Thyroid gland (tissue), 4 donors: Measurements from ENCODE around the gene FAM156A. TPM values are rescaled to one million over a fixed set of nuclear protein-coding genes. Genes with fewer than 3 reads are reported as not detected.
A peak's percentile ranks its signal among the peaks of the same experiment; 100 is the strongest.
"Not testable (repeated sequence)": the region's sequence is repeated elsewhere in the genome, so short reads cannot be mapped to it uniquely, and the experiment has no call there.

ENCODE experiments used
- DNase-seq, 2 donors: peaks; one replicate each; pipeline ENCODE4 v3.0.0-alpha.2; 2019
- H3K27ac ChIP-seq, 3 donors: fragments of 200-600 bp; sonication (generic); 1 replicate in 2 of 3; 2 replicates in 1 of 3; pipeline ENCODE4 v1.5.1; 2016 to 2019; ENCODE audit warnings: mild to moderate bottlenecking in 1 of 3, moderate library complexity in 1 of 3
- H3K27me3 ChIP-seq: fragments of 200-600 bp; sonication (generic); one replicate; pipeline ENCODE4 v1.5.1; 2019
- H3K36me3 ChIP-seq, 2 donors: fragments of 200-600 bp; sonication (generic); one replicate each; pipeline ENCODE4 v1.5.1; 2016 to 2019
- H3K4me1 ChIP-seq, 2 donors: fragments of 200-600 bp; sonication (generic); one replicate each; pipeline ENCODE4 v1.5.1; 2017 to 2019
- H3K4me3 ChIP-seq, 3 donors: fragments of 200-600 bp; sonication (generic); replicated peaks in 1 of 3; 1 replicate in 2 of 3; 2 replicates in 1 of 3; pipeline ENCODE4 v1.5.1; 2016; ENCODE audit warnings: mild to moderate bottlenecking in 1 of 3
- H3K9me3 ChIP-seq: fragments of 200-600 bp; sonication (generic); one replicate; pipeline ENCODE4 v1.5.1; 2017
- CTCF ChIP-seq, 6 experiments: fragments of 200-600 bp in 3 of 6; fragments of 450-650 bp in 3 of 6; sonication (generic) in 3 of 6; IDR thresholded peaks; one replicate each; pipeline ENCODE4 v1.5.1; 2016 to 2019; ENCODE audit warnings: antibody characterized with exemption in 6 of 6, mild to moderate bottlenecking in 2 of 6, inconsistent platforms in 1 of 6, moderate library complexity in 1 of 6
- POLR2A ChIP-seq, 2 donors: fragments of 450-650 bp; IDR thresholded peaks; one replicate each; pipeline ENCODE4 v1.6.1; 2017; ENCODE audit warnings: antibody characterized with exemption in 2 of 2, mild to moderate bottlenecking in 2 of 2, moderate library complexity in 1 of 2
- WGBS, 2 donors: methylation state at CpG; one replicate each; pipeline ENCODE4 v1.1.5; 2017; 5-methylcytosine and 5-hydroxymethylcytosine counted together
- intact Hi-C: fragments of 100-400 bp; cut with DNase I; formaldehyde crosslinking; loops from one replicate; pipeline ENCODE4 v1.15.1; 2023
- total RNA-seq, 4 donors: library from RNA; depleted of rRNA; stranded (reverse); fragments of >200 nt; gene quantifications; one replicate each; pipeline ENCODE4 v1.2.3, GENCODE V29; 2016

Gene FAM156A
- total RNA-seq, 4 donors from 2014 or later = 7.7 to 19.9 (median 11.5) TPM

GRCh38 chrX:52945838-52946494 is 12.4 kb downstream of the FAM156A start:
- H3K36me3 ChIP-seq, H3K27ac ChIP-seq, H3K9me3 ChIP-seq, H3K4me1 ChIP-seq, H3K27me3 ChIP-seq, intact Hi-C loops, H3K4me3 ChIP-seq, DNase-seq: not testable (repeated sequence)
- no CpG with 5 or more reads among the region's 14 CpGs for WGBS, 2 donors

GRCh38 chrX:52941728-52942127 is 16.6 kb downstream of the FAM156A start:
- H3K4me3 ChIP-seq, intact Hi-C loops, H3K4me1 ChIP-seq, DNase-seq, H3K36me3 ChIP-seq, H3K27me3 ChIP-seq, H3K9me3 ChIP-seq, H3K27ac ChIP-seq: not testable (repeated sequence)
- no CpG with 5 or more reads among the region's 10 CpGs for WGBS, 2 donors

GRCh38 chrX:52940704-52941103 is 17.6 kb downstream of the FAM156A start:
- DNase-seq, H3K9me3 ChIP-seq, H3K36me3 ChIP-seq, H3K27ac ChIP-seq, intact Hi-C loops, H3K4me1 ChIP-seq, H3K27me3 ChIP-seq, H3K4me3 ChIP-seq: not testable (repeated sequence)
- WGBS, 2 donors = no CpG with 5 or more reads among the region's 4 CpGs

- peak in 1 of 2 donors; percentile 39 for DNase-seq
- H3K36me3 ChIP-seq, H3K4me1 ChIP-seq, intact Hi-C loops, H3K27me3 ChIP-seq, H3K9me3 ChIP-seq: not testable (repeated sequence)
- WGBS, 2 donors = 0 to 3% methylated on average over 5 to 8 of the region's 10 CpGs
- peak overlapping the region; percentile 79 to 97 (median 92) for H3K27ac ChIP-seq
- H3K4me3 ChIP-seq = peak overlapping the region in 2 of 3 donors; percentile 35 to 57
Measured at GRCh38 chrX:52935470-52935784, 22.9 kb downstream of the FAM156A start.

- TF ChIP-seq POLR2A (IDR thresholded peaks at IDR 0.05) (peak; percentile 10 to 88), CTCF (IDR thresholded peaks at IDR 0.05) (peak; percentile 60 to 99 (median 96))
- intact Hi-C loops = no loop called here
- WGBS, 2 donors = 0 to 1% methylated on average over 9 to 20 of the region's 61 CpGs
Measured at GRCh38 chrX:52934704-52935469, 23.4 kb downstream of the FAM156A start.

GRCh38 chrX:52933976-52934703 is 24.2 kb downstream of the FAM156A start:
- no peaks in the 10 kb centered on the region for H3K36me3 ChIP-seq
- peak overlapping the region; percentile 56 to 97 (median 92) for H3K27ac ChIP-seq
- DNase-seq = no peak
- TF ChIP-seq CTCF (IDR thresholded peaks at IDR 0.05) (no peak), POLR2A (IDR thresholded peaks at IDR 0.05) (no peak)
- H3K9me3 ChIP-seq = no peaks in the 10 kb centered on the region
- H3K4me1 ChIP-seq = no peaks in the 10 kb centered on the region
- intact Hi-C loops = no loop called here
- peak overlapping the region in 2 of 3 donors; percentile 28 to 57 for H3K4me3 ChIP-seq
- no peaks in the 10 kb centered on the region for H3K27me3 ChIP-seq
- WGBS, 2 donors = 5% methylated on average over 25 to 27 of the region's 27 CpGs

More at GRCh38 chrX:52934704-52935469, 23.4 kb downstream of the FAM156A start:
- Histone ChIP-seq H3K4me3 (peak overlapping the region in 2 of 3 donors; percentile 35 to 57), H3K36me3 (no peaks in the 10 kb centered on the region), H3K27me3 (no peaks in the 10 kb centered on the region), H3K27ac (peak overlapping the region; percentile 79 to 97 (median 92)), H3K4me1 (no peaks in the 10 kb centered on the region), H3K9me3 (no peaks in the 10 kb centered on the region)
- DNase-seq = peak; percentile 91

GRCh38 chrX:52933213-52933612 is 25.1 kb downstream of the FAM156A start:
- 92 to 100% methylated on average over 2 of the region's 2 CpGs for WGBS, 2 donors
- H3K4me1 ChIP-seq = no peaks in the 10 kb centered on the region
- no peaks in the 10 kb centered on the region for H3K27me3 ChIP-seq
- H3K27ac ChIP-seq = no peak overlapping the region
- intact Hi-C loops = no loop called here
- TF ChIP-seq POLR2A (IDR thresholded peaks at IDR 0.05) = no peak
- no peaks in the 10 kb centered on the region for H3K9me3 ChIP-seq
- H3K4me3 ChIP-seq = no peak overlapping the region
- no peaks in the 10 kb centered on the region for H3K36me3 ChIP-seq
- DNase-seq = no peak

GRCh38 chrX:52930214-52930613 is 28.1 kb downstream of the FAM156A start:
- intact Hi-C loops, H3K4me1 ChIP-seq, H3K36me3 ChIP-seq, H3K27ac ChIP-seq, H3K9me3 ChIP-seq, DNase-seq, H3K27me3 ChIP-seq, H3K4me3 ChIP-seq: not testable (repeated sequence)
- 95 to 96% methylated on average over 6 of the region's 6 CpGs for WGBS, 2 donors
